Gastroesophageal sphincter (tissue), 4 donors: ENCODE data around the gene FRMD6. TPM values are rescaled to one million over a fixed set of nuclear protein-coding genes. Genes with fewer than 3 reads are reported as not detected.

Experiments used
- ATAC-seq: fragments of 150-250 bp; one replicate; pipeline ENCODE4 v1.9.1; 2016; ENCODE audit warnings: mild to moderate bottlenecking, moderate library complexity
- H3K27ac ChIP-seq, 4 donors: fragments of 200-600 bp; sonication (generic) in 3 of 4; 1 replicate in 3 of 4; 2 replicates in 1 of 4; pipeline ENCODE4 v1.5.1; 2016 to 2019
- H3K27me3 ChIP-seq: fragments of 200-600 bp; sonication (generic); one replicate; pipeline ENCODE4 v1.5.1; 2019
- H3K36me3 ChIP-seq, 2 donors: fragments of 200-600 bp; sonication (generic); one replicate each; pipeline ENCODE4 v1.5.1; 2019; ENCODE audit warnings: control low read depth in 1 of 2
- H3K4me1 ChIP-seq, 3 donors: fragments of 200-600 bp; sonication (generic); 1 replicate in 2 of 3; 2 replicates in 1 of 3; pipeline ENCODE4 v1.5.1; 2016 to 2019; ENCODE audit warnings: control low read depth in 2 of 3
- H3K4me3 ChIP-seq, 2 donors: fragments of 200-600 bp; sonication (generic); one replicate each; pipeline ENCODE4 v1.5.1; 2019; ENCODE audit warnings: mild to moderate bottlenecking in 1 of 2, moderate library complexity in 1 of 2
- H3K9me3 ChIP-seq, 3 donors: fragments of 200-600 bp; sonication (generic); one replicate each; pipeline ENCODE4 v1.5.1; 2017 to 2019; ENCODE audit warnings: control low read depth in 2 of 3
- CTCF ChIP-seq, 4 experiments: fragments of 200-600 bp in 2 of 4; fragments of 450-650 bp in 2 of 4; sonication (generic) in 1 of 4; IDR thresholded peaks; one replicate each; pipeline ENCODE4 v1.5.1; 2017 to 2019; ENCODE audit warnings: antibody characterized with exemption in 4 of 4, mild to moderate bottlenecking in 2 of 4, moderate library complexity in 2 of 4
- EP300 ChIP-seq: sonication (generic); formaldehyde crosslinking; IDR thresholded peaks from one replicate; pipeline ENCODE4 v1.6.1; 2017; ENCODE audit warnings: antibody characterized with exemption, mild to moderate bottlenecking
- POLR2A ChIP-seq, 2 donors: fragments of 450-650 bp; IDR thresholded peaks; one replicate each; pipeline ENCODE4 v1.6.1; 2017; ENCODE audit warnings: antibody characterized with exemption in 2 of 2, mild to moderate bottlenecking in 2 of 2, moderate library complexity in 1 of 2
- POLR2AphosphoS5 ChIP-seq: sonication (generic); formaldehyde crosslinking; IDR thresholded peaks from one replicate; pipeline ENCODE4 v1.6.1; 2017; ENCODE audit warnings: antibody characterized with exemption
- WGBS, 2 donors: methylation state at CpG; one replicate each; pipeline ENCODE4 v1.1.5; 2018; ENCODE audit warnings: low coverage in 1 of 2; 5-methylcytosine and 5-hydroxymethylcytosine counted together
- total RNA-seq, 4 donors: library from RNA; depleted of rRNA; stranded (reverse); fragments of >200 nt; gene quantifications; one replicate each; pipeline ENCODE4 v1.1.0, GENCODE V29; 2016

FRMD6 gene
- total RNA-seq, 4 donors from 2014 or later: 42.5 to 68.6 (median 53.9) TPM

- TF ChIP-seq CTCF (IDR thresholded peaks at IDR 0.05): no peak
- TF ChIP-seq POLR2AphosphoS5: no peak
- TF ChIP-seq POLR2A (IDR thresholded peaks at IDR 0.05): no peak
- TF ChIP-seq EP300: no peak
- no peaks in the 10 kb centered on the region for H3K4me1 ChIP-seq
- 73% methylated on average over 2 of the region's 2 CpGs for WGBS, 2 donors
- no peak for ATAC-seq
- no peak overlapping the region for H3K27ac ChIP-seq
- no peaks in the 10 kb centered on the region for H3K27me3 ChIP-seq
- H3K36me3 ChIP-seq: peaks cover 0 to 79% of the 10 kb centered on the region in 2 donors
- H3K9me3 ChIP-seq: no peaks in the 10 kb centered on the region
- H3K4me3 ChIP-seq: no peak overlapping the region
Measured at GRCh38 chr14:51711505-51711904, 59.8 kb downstream of the FRMD6 start.

GRCh38 chr14:51715250-51715649 is 63.5 kb downstream of the FRMD6 start:
- ATAC-seq: no peak
- TF ChIP-seq EP300 (no peak), POLR2AphosphoS5 (no peak), CTCF (IDR thresholded peaks at IDR 0.05) (no peak), POLR2A (IDR thresholded peaks at IDR 0.05) (no peak)
- Histone ChIP-seq H3K9me3 (no peaks in the 10 kb centered on the region), H3K4me1 (no peaks in the 10 kb centered on the region), H3K36me3 (peaks cover 5 to 83% of the 10 kb centered on the region in 2 donors), H3K27me3 (no peaks in the 10 kb centered on the region), H3K27ac (no peak overlapping the region), H3K4me3 (no peak overlapping the region)
- WGBS, 2 donors: 78 to 80% methylated on average over 5 to 7 of the region's 7 CpGs

- no peaks in the 10 kb centered on the region for H3K9me3 ChIP-seq
- peaks cover 5 to 88% of the 10 kb centered on the region in 2 donors for H3K36me3 ChIP-seq
- TF ChIP-seq CTCF (IDR thresholded peaks at IDR 0.05): no peak
- no peak for TF ChIP-seq POLR2A (IDR thresholded peaks at IDR 0.05)
- TF ChIP-seq POLR2AphosphoS5: no peak
- no peak for TF ChIP-seq EP300
- H3K27me3 ChIP-seq: no peaks in the 10 kb centered on the region
- 28 to 40% methylated on average over 1 to 2 of the region's 2 CpGs for WGBS, 2 donors
- no peak for ATAC-seq
- H3K4me1 ChIP-seq: no peaks in the 10 kb centered on the region
- no peak overlapping the region for H3K4me3 ChIP-seq
- H3K27ac ChIP-seq: no peak overlapping the region
Measured at GRCh38 chr14:51715742-51716141, 64.0 kb downstream of the FRMD6 start.

- no peaks in the 10 kb centered on the region for H3K9me3 ChIP-seq
- no peak overlapping the region for H3K4me3 ChIP-seq
- peaks cover 5 to 90% of the 10 kb centered on the region in 2 donors for H3K36me3 ChIP-seq
- H3K4me1 ChIP-seq: no peaks in the 10 kb centered on the region
- WGBS, 2 donors: 52 to 68% methylated on average over 6 of the region's 6 CpGs
- TF ChIP-seq POLR2A (IDR thresholded peaks at IDR 0.05) (no peak), CTCF (IDR thresholded peaks at IDR 0.05) (no peak), POLR2AphosphoS5 (no peak), EP300 (no peak)
- no peak overlapping the region for H3K27ac ChIP-seq
- ATAC-seq: no peak
- no peaks in the 10 kb centered on the region for H3K27me3 ChIP-seq
Measured at GRCh38 chr14:51716610-51717009, 64.9 kb downstream of the FRMD6 start.

- Histone ChIP-seq H3K27ac (no peak overlapping the region), H3K4me1 (no peaks in the 10 kb centered on the region), H3K9me3 (no peaks in the 10 kb centered on the region), H3K27me3 (no peaks in the 10 kb centered on the region), H3K4me3 (no peak overlapping the region), H3K36me3 (peaks cover 5 to 90% of the 10 kb centered on the region in 2 donors)
- WGBS, 2 donors: 75 to 81% methylated on average over 3 of the region's 3 CpGs
- no peak for TF ChIP-seq POLR2AphosphoS5
- no peak for TF ChIP-seq EP300
- no peak for TF ChIP-seq CTCF (IDR thresholded peaks at IDR 0.05)
- TF ChIP-seq POLR2A (IDR thresholded peaks at IDR 0.05): no peak
- no peak for ATAC-seq
Measured at GRCh38 chr14:51717766-51718165, 66.1 kb downstream of the FRMD6 start.
